MM.1S (cell line): Measurements from ENCODE around the gene CLRN3.

Experiments used
- DNase-seq: peaks from one replicate; pipeline ENCODE4 v3.0.0-alpha.2; 2015
- H2AFZ ChIP-seq: fragments of 300-600 bp; sonication (generic); 2 replicates; pipeline ENCODE4 v1.6.0; 2016; ENCODE audit warnings: antibody characterized with exemption, low read length
- H3F3A ChIP-seq: fragments of 300-600 bp; sonication (generic); 2 replicates; pipeline ENCODE4 v1.6.1; 2016; ENCODE audit warnings: mild to moderate bottlenecking, antibody characterized with exemption, low read length, moderate library complexity, mixed read lengths; ENCODE audit not compliant: insufficient read depth
- H3K27ac ChIP-seq: fragments of 300-600 bp; sonication (generic); 2 replicates; pipeline ENCODE4 v1.5.1; 2016; ENCODE audit warnings: mild to moderate bottlenecking, low read length
- H3K27me3 ChIP-seq: fragments of 300-600 bp; sonication (generic); replicated peaks from 2 replicates; pipeline ENCODE4 v1.6.0; 2016; ENCODE audit warnings: low read length; ENCODE audit not compliant: insufficient read depth
- H3K36me3 ChIP-seq: fragments of 300-600 bp; sonication (generic); replicated peaks from 2 replicates; pipeline ENCODE4 v1.6.1; 2016; ENCODE audit warnings: mild to moderate bottlenecking, low read length, mixed read lengths; ENCODE audit not compliant: insufficient read depth
- H3K4me1 ChIP-seq: fragments of 300-600 bp; sonication (generic); 2 replicates; pipeline ENCODE4 v1.6.1; 2016; ENCODE audit warnings: low read length, mixed read lengths
- H3K4me2 ChIP-seq: fragments of 300-600 bp; sonication (generic); 2 replicates; pipeline ENCODE4 v1.6.0; 2016; ENCODE audit warnings: low read depth, low read length
- H3K4me3 ChIP-seq: fragments of 300-600 bp; sonication (generic); 2 replicates; pipeline ENCODE4 v1.5.1; 2016; ENCODE audit warnings: low read length, mixed read lengths
- H3K79me2 ChIP-seq: fragments of 300-600 bp; sonication (generic); 2 replicates; pipeline ENCODE4 v1.6.1; 2016; ENCODE audit warnings: mixed run types, low read length, mixed read lengths
- H3K9ac ChIP-seq: fragments of 300-600 bp; sonication (generic); 2 replicates; pipeline ENCODE4 v1.6.1; 2016; ENCODE audit warnings: low read length, mixed read lengths
- H3K9me2 ChIP-seq: fragments of 300-600 bp; sonication (generic); replicated peaks from 2 replicates; pipeline ENCODE4 v1.6.1; 2016; ENCODE audit warnings: mild to moderate bottlenecking, low read length, mixed read lengths; ENCODE audit not compliant: insufficient read depth
- H3K9me3 ChIP-seq: fragments of 300-600 bp; sonication (generic); replicated peaks from 2 replicates; pipeline ENCODE4 v1.6.1; 2016; ENCODE audit warnings: mild to moderate bottlenecking, low read length, mixed read lengths; ENCODE audit not compliant: insufficient read depth
- H4K20me1 ChIP-seq: fragments of 300-600 bp; sonication (generic); 2 replicates; pipeline ENCODE4 v1.6.1; 2016; ENCODE audit warnings: mild to moderate bottlenecking, low read length, moderate library complexity, mixed read lengths; ENCODE audit not compliant: insufficient read depth
- CTCF ChIP-seq: fragments of 300-600 bp; sonication (generic); IDR thresholded peaks from 2 replicates; pipeline ENCODE4 v1.5.1; 2016; ENCODE audit warnings: antibody characterized with exemption, low read length, mixed read lengths
- EZH2 ChIP-seq: fragments of 300-600 bp; sonication (generic); optimal IDR thresholded peaks from 2 replicates; pipeline ENCODE3; 2017; ENCODE audit warnings: low read depth, mild to moderate bottlenecking, antibody characterized with exemption, low read length, mixed read lengths
- EZH2phosphoT487 ChIP-seq: fragments of 300-600 bp; sonication (generic); IDR thresholded peaks from 2 replicates; pipeline ENCODE4 v1.6.1; 2018; ENCODE audit warnings: antibody characterized with exemption, low read length

The CLRN3 gene

GRCh38 chr10:127867805-127868204, 24.9 kb downstream of the CLRN3 start:
- Histone ChIP-seq H3K36me3 (no peaks in the 10 kb centered on the region), H2AFZ (no peak overlapping the region), H3K9ac (no peak overlapping the region), H3K4me3 (no peak overlapping the region), H3K9me2 (no peaks in the 10 kb centered on the region), H3K9me3 (no peaks in the 10 kb centered on the region), H3K4me1 (no peaks in the 10 kb centered on the region), H4K20me1 (no peaks in the 10 kb centered on the region), H3K27me3 (no peaks in the 10 kb centered on the region), H3K27ac (no peak overlapping the region), H3K79me2 (no peaks in the 10 kb centered on the region), H3F3A (no peaks in the 10 kb centered on the region), H3K4me2 (no peak overlapping the region)
- TF ChIP-seq CTCF, result no peak
- no peak for TF ChIP-seq EZH2phosphoT487
- no peak for TF ChIP-seq EZH2
- no peak for DNase-seq

- H3K79me2 ChIP-seq, result no peaks in the 10 kb centered on the region
- no peaks in the 10 kb centered on the region for H3F3A ChIP-seq
- no peaks in the 10 kb centered on the region for H3K9me3 ChIP-seq
- H3K4me1 ChIP-seq, result no peaks in the 10 kb centered on the region
- no peaks in the 10 kb centered on the region for H3K36me3 ChIP-seq
- no peak overlapping the region for H3K27ac ChIP-seq
- H3K4me3 ChIP-seq, result no peak overlapping the region
- no peaks in the 10 kb centered on the region for H3K9me2 ChIP-seq
- no peak overlapping the region for H3K9ac ChIP-seq
- H3K27me3 ChIP-seq, result no peaks in the 10 kb centered on the region
- TF ChIP-seq CTCF (no peak), EZH2phosphoT487 (no peak), EZH2 (no peak)
- DNase-seq, result no peak
- no peak overlapping the region for H3K4me2 ChIP-seq
- H4K20me1 ChIP-seq, result no peaks in the 10 kb centered on the region
- no peak overlapping the region for H2AFZ ChIP-seq
These were observed 26.3 kb downstream of the CLRN3 start for GRCh38 chr10:127866276-127867013.

- Histone ChIP-seq H3F3A (no peaks in the 10 kb centered on the region), H3K27ac (no peak overlapping the region), H3K36me3 (no peaks in the 10 kb centered on the region), H3K4me2 (no peak overlapping the region), H3K4me1 (no peaks in the 10 kb centered on the region), H3K27me3 (no peaks in the 10 kb centered on the region), H3K79me2 (no peaks in the 10 kb centered on the region), H3K4me3 (no peak overlapping the region), H4K20me1 (no peaks in the 10 kb centered on the region), H3K9ac (no peak overlapping the region), H2AFZ (no peak overlapping the region), H3K9me2 (no peaks in the 10 kb centered on the region), H3K9me3 (no peaks in the 10 kb centered on the region)
- no peak for TF ChIP-seq CTCF
- TF ChIP-seq EZH2, result no peak
- TF ChIP-seq EZH2phosphoT487, result no peak
- DNase-seq, result no peak
These were observed 29.4 kb downstream of the CLRN3 start for GRCh38 chr10:127863231-127863825.
